ENCODE measurements around the gene GAS6.

- TF ChIP-seq CTCF (IDR thresholded peaks at IDR 0.05) (no peak), POLR2AphosphoS5 (IDR thresholded peaks at IDR 0.05; ENCODE audit: insufficient read depth in 1 of 2, low read depth in 1 of 2) (no peak), POLR2A (IDR thresholded peaks at IDR 0.05) (no peak)
Measured at GRCh38 chr13:113809934-113810333, 53.9 kb downstream of the GAS6 start.
